Stimulated activated CD8-positive, alpha-beta memory T cell treated with anti-CD3 and anti-CD28 coated beads, Interleukin-7, amount 100 ng/mL, for 48 hours (primary cell): ENCODE results near the gene MED14.

Source experiments
- DNase-seq, 2 donors: peaks; one replicate each; pipeline ENCODE4 v3.0.0-alpha.2; 2020; ENCODE audit warnings: low read depth in 1 of 2; ENCODE audit errors: extremely low read depth in 1 of 2

Gene MED14

DNA sequence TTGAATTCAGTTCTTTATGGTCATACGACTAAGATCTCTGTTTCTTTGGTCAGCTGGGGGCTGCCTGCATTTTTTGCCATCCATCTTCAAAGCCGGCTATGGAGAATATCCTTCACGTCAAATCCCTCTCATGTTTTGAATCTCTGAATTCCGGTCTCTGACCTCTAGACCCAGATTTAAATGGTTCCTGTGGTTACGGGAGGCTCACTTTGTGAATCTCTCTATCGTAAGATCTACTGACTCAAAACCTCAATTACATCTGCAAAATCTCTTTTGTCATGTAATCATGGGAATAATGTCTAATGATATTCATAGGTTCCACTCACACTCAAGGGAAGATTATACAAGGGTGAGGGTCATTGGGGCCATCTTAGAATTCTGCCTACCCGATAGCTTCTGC, 117.8 kb downstream of the MED14 start:
- DNase-seq: no peak

DNA sequence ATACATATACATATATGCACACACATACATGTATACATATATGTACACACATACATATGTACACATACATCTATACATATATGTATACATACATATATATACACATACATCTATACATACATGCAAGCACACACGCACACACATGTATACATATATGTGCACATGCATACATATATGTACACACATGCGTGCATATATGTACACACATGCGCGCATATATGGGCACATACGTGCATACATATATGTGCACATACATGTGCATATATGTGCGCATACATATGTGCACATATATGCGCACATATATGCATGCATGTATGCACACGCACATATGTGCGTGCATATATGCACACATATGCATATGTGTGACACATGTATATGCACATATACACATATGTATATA, 119.4 kb downstream of the MED14 start:
- no peak for DNase-seq

DNA sequence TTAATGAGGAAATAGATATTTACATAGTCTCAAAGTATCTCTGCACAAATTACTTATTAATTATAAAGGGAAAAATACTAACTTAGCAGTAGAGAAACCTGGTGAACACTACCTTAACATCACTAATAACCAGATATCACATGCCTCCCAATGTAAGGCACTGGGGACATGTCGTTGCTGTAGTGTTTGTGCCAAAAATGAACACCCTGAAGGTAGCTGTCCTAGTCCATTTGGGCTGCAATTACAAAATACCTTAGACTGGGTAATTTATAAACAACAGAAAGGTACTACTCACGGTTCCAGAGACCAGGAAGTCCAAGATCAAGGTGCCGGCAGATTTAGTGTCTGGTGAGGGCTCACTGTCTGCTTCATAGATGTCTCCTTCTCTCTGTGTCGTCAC, 122.8 kb downstream of the MED14 start:
- DNase-seq: no peak

DNA sequence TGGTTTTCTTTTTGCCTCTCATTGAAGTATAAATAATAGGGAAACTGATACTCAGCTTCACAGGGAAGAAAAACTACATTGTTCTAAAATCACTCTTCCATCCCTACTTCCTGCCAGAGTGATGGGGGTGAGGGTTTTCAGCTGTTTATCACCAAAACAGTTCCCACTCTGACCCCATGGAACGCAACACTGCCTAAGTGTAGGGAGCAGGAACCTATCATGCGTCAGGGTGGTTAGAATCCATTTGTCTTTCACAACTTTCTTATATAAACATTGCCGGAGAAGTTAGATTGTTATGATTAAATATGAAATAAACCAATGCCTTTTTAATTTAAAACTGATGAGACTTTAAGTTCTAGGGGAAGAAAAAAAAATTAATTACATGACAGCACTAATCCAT, 128.0 kb downstream of the MED14 start:
- no peak for DNase-seq

DNA sequence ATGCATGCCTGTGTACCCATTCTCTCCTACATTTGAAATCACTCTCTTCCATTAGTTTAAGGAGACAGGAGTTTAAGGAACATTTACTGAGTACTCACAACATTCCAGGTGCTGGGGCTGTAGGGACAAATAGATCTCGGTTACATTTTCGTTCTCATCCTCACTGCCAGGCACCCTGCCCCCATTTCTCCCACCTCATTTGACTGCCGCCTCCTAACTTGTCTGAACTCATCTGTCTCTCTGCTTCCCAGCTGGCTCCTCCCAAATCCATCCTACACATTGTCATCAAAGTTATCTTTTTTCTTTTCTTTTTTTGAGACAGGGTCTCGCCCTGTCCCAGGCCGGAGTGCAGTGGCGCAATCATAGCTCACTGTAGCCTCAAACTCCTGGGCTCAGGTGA, 131.9 kb downstream of the MED14 start:
- no peak for DNase-seq
